Measurements from ENCODE around the gene SRGAP2C. TPM values are rescaled to one million over a fixed set of nuclear protein-coding genes. Genes with fewer than 3 reads are reported as not detected.
"Not testable (repeated sequence)": the region's sequence is repeated elsewhere in the genome, so short reads cannot be mapped to it uniquely, and the experiment has no call there.

SRGAP2C gene
- polyA plus RNA-seq, 10 donors, result 15.3 to 26.8 (median 22.6) TPM

- DNase-seq, result peak in 1 of 3 donors; percentile 19
Observed at GRCh38 chr1:121183867-121184266, 908 bp upstream of the SRGAP2C start.

GRCh38 chr1:121185140-121185708, 449 bp downstream of the SRGAP2C start:
- not testable (repeated sequence) for DNase-seq

- not testable (repeated sequence) for DNase-seq
Observed at GRCh38 chr1:121186191-121186590, 1.4 kb downstream of the SRGAP2C start.

- peak in 1 of 3 donors; percentile 1 for DNase-seq
Observed at GRCh38 chr1:121187914-121188313, 3.1 kb downstream of the SRGAP2C start.

- not testable (repeated sequence) for DNase-seq
Observed at GRCh38 chr1:121192512-121192911, 7.7 kb downstream of the SRGAP2C start.

- DNase-seq, result not testable (repeated sequence)
Observed at GRCh38 chr1:121197095-121197882, 12.5 kb downstream of the SRGAP2C start.

- not testable (repeated sequence) for DNase-seq
Observed at GRCh38 chr1:121199763-121200162, 15.0 kb downstream of the SRGAP2C start.

GRCh38 chr1:121200232-121200631, 15.5 kb downstream of the SRGAP2C start:
- not testable (repeated sequence) for DNase-seq

GRCh38 chr1:121200985-121201981, 16.5 kb downstream of the SRGAP2C start:
- peak in 1 of 3 donors; percentile 13 for DNase-seq

GRCh38 chr1:121202986-121203385, 18.2 kb downstream of the SRGAP2C start:
- not testable (repeated sequence) for DNase-seq

- DNase-seq, result not testable (repeated sequence)
Observed at GRCh38 chr1:121205786-121206711, 21.3 kb downstream of the SRGAP2C start.

GRCh38 chr1:121207328-121207727, 22.6 kb downstream of the SRGAP2C start:
- DNase-seq, result not testable (repeated sequence)

- DNase-seq, result not testable (repeated sequence)
Observed at GRCh38 chr1:121208375-121208774, 23.6 kb downstream of the SRGAP2C start.

GRCh38 chr1:121210778-121211177, 26.0 kb downstream of the SRGAP2C start:
- DNase-seq, result not testable (repeated sequence)

- not testable (repeated sequence) for DNase-seq
Observed at GRCh38 chr1:121213491-121213890, 28.7 kb downstream of the SRGAP2C start.

GRCh38 chr1:121214544-121215156, 29.9 kb downstream of the SRGAP2C start:
- DNase-seq, result not testable (repeated sequence)

- DNase-seq, result not testable (repeated sequence)
Observed at GRCh38 chr1:121215699-121216417, 31.1 kb downstream of the SRGAP2C start.

GRCh38 chr1:121216676-121217075, 31.9 kb downstream of the SRGAP2C start:
- not testable (repeated sequence) for DNase-seq

GRCh38 chr1:121221770-121222169, 37.0 kb downstream of the SRGAP2C start:
- peak in 1 of 3 donors; percentile 4 for DNase-seq
